ENCODE measurements around the gene HDHD5. TPM values are rescaled to one million over a fixed set of nuclear protein-coding genes. Genes with fewer than 3 reads are reported as not detected.

HDHD5 gene
- total RNA-seq, 1 experiment from 2014 or later = 68.4 TPM

DNA sequence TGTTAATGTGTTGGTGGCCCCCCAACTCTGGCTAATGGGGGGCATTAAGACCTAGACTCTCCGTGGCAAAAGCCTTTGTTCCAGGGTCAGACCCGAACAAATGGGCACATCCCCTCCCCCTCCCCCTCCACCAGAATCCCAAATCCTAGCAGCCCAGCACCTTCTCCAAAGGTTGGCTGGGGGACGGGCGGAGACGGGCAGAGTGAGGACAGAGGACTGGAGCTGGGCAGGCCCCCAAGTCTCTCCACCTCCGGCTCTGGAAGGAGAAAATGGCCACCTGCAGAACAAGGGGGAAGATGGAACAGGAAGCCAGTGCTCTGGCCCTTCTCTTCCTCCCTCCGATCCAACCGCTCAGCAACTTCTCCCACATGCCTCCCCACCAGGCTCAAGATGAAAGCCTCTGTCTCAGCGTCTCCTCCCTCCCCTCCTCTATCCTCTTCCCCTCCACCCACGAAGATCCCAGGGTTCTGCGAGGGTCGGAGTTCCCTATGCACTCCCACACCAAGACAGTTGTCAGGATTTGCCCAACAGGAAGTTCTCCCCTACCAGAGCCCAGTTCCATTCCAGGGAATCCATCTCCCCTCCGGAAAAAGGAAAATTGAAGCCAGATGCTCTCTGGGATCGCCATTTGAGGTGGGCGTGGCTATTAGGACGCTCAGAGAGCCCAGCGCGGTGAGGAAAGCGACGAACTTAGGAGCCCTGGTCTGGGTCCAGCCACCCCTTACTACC lies 40.1 kb upstream of the HDHD5 start:
- Histone ChIP-seq H3K9me3 (ENCODE audit: control insufficient read depth, low read depth, low read length) (no peaks in the 10 kb centered on the region), H3K9ac (ENCODE audit: extremely low read depth, insufficient read length, low read length) (peak overlapping the region; percentile 83), H3K4me1 (ENCODE audit: insufficient read depth, low read length) (peaks cover 5% of the 10 kb centered on the region; the same call in 1 of the 2 replicates), H2BK120ac (ENCODE audit: low read depth, low read length, poor library complexity, severe bottlenecking) (peak overlapping the region; percentile 7), H4K5ac (ENCODE audit: insufficient read length, low read depth, low read length) (peak overlapping the region; percentile 63), H3K23me2 (ENCODE audit: insufficient read length, low read depth, low read length, poor library complexity, severe bottlenecking) (peaks cover 6% of the 10 kb centered on the region), H3K4me2 (ENCODE audit: insufficient read depth, insufficient read length, low read length) (peak overlapping the region; percentile 59), H3T11ph (ENCODE audit: low read length) (peak overlapping the region; percentile 6), H2BK15ac (ENCODE audit: low read depth, low read length) (no peak overlapping the region), H4K20me1 (ENCODE audit: control insufficient read depth, insufficient read depth, insufficient read length) (no peaks in the 10 kb centered on the region), H3K56ac (ENCODE audit: insufficient read length, low read depth, low read length) (no peak overlapping the region), H2BK12ac (ENCODE audit: insufficient read length, low read depth, low read length) (no peak overlapping the region), H2AK5ac (ENCODE audit: insufficient read length, low read length) (no peak overlapping the region), H3K14ac (ENCODE audit: insufficient read depth, low read length) (peak overlapping the region; percentile 91), H3K27ac (ENCODE audit: insufficient read length, low read depth, low read length) (peak overlapping the region; percentile 90), H2BK20ac (ENCODE audit: low read depth, low read length, poor library complexity, severe bottlenecking) (no peak overlapping the region), H3K4ac (ENCODE audit: low read depth, low read length) (peak overlapping the region; percentile 3; the same call in 1 of the 2 replicates), H3K18ac (ENCODE audit: insufficient read length, low read depth, low read length) (peak overlapping the region; percentile 67), H3K23ac (ENCODE audit: insufficient read length, low read depth, low read length) (no peak overlapping the region), H2AFZ (ENCODE audit: low read length) (no peak overlapping the region), H3K79me1 (ENCODE audit: insufficient read depth, low read depth, low read length, poor library complexity, severe bottlenecking) (no peaks in the 10 kb centered on the region), H2BK5ac (ENCODE audit: insufficient read length, low read length) (peak overlapping the region; percentile 67), H3K79me2 (ENCODE audit: insufficient read depth, low read length) (no peaks in the 10 kb centered on the region), H3K27me3 (ENCODE audit: insufficient read depth, low read length) (no peaks in the 10 kb centered on the region), H4K8ac (replicated peaks; ENCODE audit: insufficient read length, low read depth, low read length) (no peak overlapping the region), H4K91ac (ENCODE audit: insufficient read length, low read depth, low read length) (peak overlapping the region; percentile 51)
- peaks cover 52 to 64% of the 10 kb centered on the region in 2 experiments for H3K4me1 Mint-ChIP-seq
- peak overlapping the region; percentile 75 to 89 for H3K4me3 Mint-ChIP-seq
- DNase-seq = peak; percentile 85
- no peaks in the 10 kb centered on the region for H3K36me3 Mint-ChIP-seq (ENCODE audit: insufficient read depth in 1 of 3, low read depth in 3 of 3)
- no peaks in the 10 kb centered on the region for H3K9me3 Mint-ChIP-seq
- TF ChIP-seq, protein P1, sequence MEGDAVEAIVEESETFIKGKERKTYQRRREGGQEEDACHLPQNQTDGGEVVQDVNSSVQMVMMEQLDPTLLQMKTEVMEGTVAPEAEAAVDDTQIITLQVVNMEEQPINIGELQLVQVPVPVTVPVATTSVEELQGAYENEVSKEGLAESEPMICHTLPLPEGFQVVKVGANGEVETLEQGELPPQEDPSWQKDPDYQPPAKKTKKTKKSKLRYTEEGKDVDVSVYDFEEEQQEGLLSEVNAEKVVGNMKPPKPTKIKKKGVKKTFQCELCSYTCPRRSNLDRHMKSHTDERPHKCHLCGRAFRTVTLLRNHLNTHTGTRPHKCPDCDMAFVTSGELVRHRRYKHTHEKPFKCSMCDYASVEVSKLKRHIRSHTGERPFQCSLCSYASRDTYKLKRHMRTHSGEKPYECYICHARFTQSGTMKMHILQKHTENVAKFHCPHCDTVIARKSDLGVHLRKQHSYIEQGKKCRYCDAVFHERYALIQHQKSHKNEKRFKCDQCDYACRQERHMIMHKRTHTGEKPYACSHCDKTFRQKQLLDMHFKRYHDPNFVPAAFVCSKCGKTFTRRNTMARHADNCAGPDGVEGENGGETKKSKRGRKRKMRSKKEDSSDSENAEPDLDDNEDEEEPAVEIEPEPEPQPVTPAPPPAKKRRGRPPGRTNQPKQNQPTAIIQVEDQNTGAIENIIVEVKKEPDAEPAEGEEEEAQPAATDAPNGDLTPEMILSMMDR (conservative IDR thresholded peaks at IDR 0.05) = no peak
- peak overlapping the region; percentile 99 to 100 (median 100) for H3K27ac Mint-ChIP-seq
- peaks cover 1% of the 10 kb centered on the region for H3K27me3 Mint-ChIP-seq (ENCODE audit: low read depth)
- no CpG with 5 or more reads among the region's 20 CpGs for WGBS (ENCODE audit: extremely low coverage, insufficient read length, low lambda C conversion rate)
